HT-29 (cell line): ENCODE data around the gene FRS2. TPM values are rescaled to one million over a fixed set of nuclear protein-coding genes. Genes with fewer than 3 reads are reported as not detected.

Experiments
- DNase-seq: peaks from one replicate; pipeline ENCODE4 v3.0.0-alpha.2; 2015; ENCODE audit warnings: low spot score
- small RNA-seq: library from RNA; depleted of rRNA; stranded (forward); fragments of <200 nt; gene quantifications from one replicate; pipeline ENCODE3, GENCODE V24; 2014
- total RNA-seq: library from RNA; depleted of rRNA; stranded (reverse); fragments of >200 nt; shearing (Covaris generic); gene quantifications from 2 replicates; pipeline ENCODE4 v1.2.3, GENCODE V29; 2014; rRNA removed

The FRS2 gene
- total RNA-seq, 1 experiment from 2014 or later: 11.5 TPM

GRCh38 chr12:69623970-69624369 is 153.8 kb downstream of the FRS2 start:
- no peak for DNase-seq

GRCh38 chr12:69627501-69627900 is 157.3 kb downstream of the FRS2 start:
- DNase-seq: no peak

Small RNA genes lying within 50 kb of the gene (small RNA-seq; reads per million reads assigned to genes)
- gene MIR3913-1: 0.29 reads per million

Other genes starting within 250 kb of the FRS2 start
- 87.4 and 104 TPM in 2 replicates for gene CPSF6, start 230.8 kb upstream of the FRS2 start, total RNA-seq
- 1,236 and 1,299 TPM in 2 replicates for gene LYZ, start 122.0 kb upstream of the FRS2 start, total RNA-seq
- 34.1 and 40.0 TPM in 2 replicates for gene YEATS4, start 110.6 kb upstream of the FRS2 start, total RNA-seq
- gene CCT2, start 115.1 kb downstream of the FRS2 start, total RNA-seq: 208 and 228 TPM in 2 replicates
- not detected in 2 replicates for gene LRRC10, start 140.5 kb downstream of the FRS2 start, total RNA-seq
- gene BEST3, start 228.9 kb downstream of the FRS2 start, total RNA-seq: not detected in 2 replicates